SU-DHL-6 (cell line): ENCODE data around the gene TMEM40.

Source experiments
- H2AFZ ChIP-seq: fragments of 200-600 bp; sonication (generic); 2 replicates; pipeline ENCODE4 v1.6.1; 2014; ENCODE audit warnings: low read depth, mild to moderate bottlenecking, moderate library complexity, mixed read lengths, antibody characterized with exemption, low read length; ENCODE audit not compliant: severe bottlenecking
- H3F3A ChIP-seq: fragments of 200-600 bp; shearing (Covaris generic); 2 replicates; pipeline ENCODE4 v1.6.0; 2016; ENCODE audit warnings: antibody characterized with exemption, mild to moderate bottlenecking; ENCODE audit not compliant: insufficient read depth
- H3K27ac ChIP-seq: fragments of 200-600 bp; sonication (generic); 2 replicates; pipeline ENCODE4 v1.5.1; 2016; ENCODE audit warnings: low read depth, mild to moderate bottlenecking, low read length, moderate library complexity, mixed read lengths
- H3K27me3 ChIP-seq: fragments of 200-600 bp; sonication (generic), shearing (Covaris generic); 2 replicates; pipeline ENCODE4 v1.6.0; 2014; ENCODE audit warnings: mild to moderate bottlenecking, low read length
- H3K36me3 ChIP-seq: fragments of 200-600 bp; sonication (generic); 2 replicates; pipeline ENCODE4 v1.6.1; 2014; ENCODE audit warnings: mild to moderate bottlenecking, low read length, mixed read lengths
- H3K4me2 ChIP-seq: fragments of 300-600, 200-600 bp; shearing (Covaris generic), sonication (generic); 2 replicates; pipeline ENCODE4 v1.6.0; 2014; ENCODE audit warnings: low read length, low read depth, mild to moderate bottlenecking; ENCODE audit not compliant: poor library complexity, severe bottlenecking
- H3K4me3 ChIP-seq: fragments of 200-600 bp; sonication (generic); 2 replicates; pipeline ENCODE4 v1.5.1; 2014; ENCODE audit warnings: antibody characterized with exemption, low read length, mild to moderate bottlenecking, mixed read lengths; ENCODE audit not compliant: insufficient read depth, poor library complexity, severe bottlenecking
- H3K79me2 ChIP-seq: fragments of 200-600 bp; sonication (generic); 2 replicates; pipeline ENCODE4 v1.6.1; 2014; ENCODE audit warnings: mild to moderate bottlenecking, low read length, moderate library complexity; ENCODE audit not compliant: insufficient read depth
- H3K9ac ChIP-seq: fragments of 200-600 bp; sonication (generic); 2 replicates; pipeline ENCODE4 v1.7.0; 2014; ENCODE audit warnings: mild to moderate bottlenecking, low read length
- H3K9me2 ChIP-seq: fragments of 200-600 bp; sonication (generic); replicated peaks from 2 replicates; pipeline ENCODE4 v1.6.1; 2014; ENCODE audit warnings: low read length; ENCODE audit not compliant: insufficient read depth
- H3K9me3 ChIP-seq: fragments of 200-600 bp; sonication (generic); 2 replicates; pipeline ENCODE4 v1.6.1; 2014; ENCODE audit warnings: low read length, mixed read lengths; ENCODE audit not compliant: insufficient read depth
- H4K20me1 ChIP-seq: fragments of 200-600 bp; sonication (generic); 2 replicates; pipeline ENCODE4 v1.6.1; 2014; ENCODE audit warnings: low read depth, mild to moderate bottlenecking, antibody characterized with exemption, low read length, moderate library complexity, mixed read lengths
- CTCF ChIP-seq: fragments of 200-600 bp; sonication (generic); IDR thresholded peaks from one replicate; pipeline ENCODE4 v1.5.1; 2017; ENCODE audit warnings: antibody characterized with exemption, mild to moderate bottlenecking, low read length, moderate library complexity; ENCODE audit not compliant: insufficient read depth, poor library complexity, severe bottlenecking
- EZH2phosphoT487 ChIP-seq: fragments of 200-600 bp; sonication (generic), shearing (Covaris generic); conservative IDR thresholded peaks from 2 replicates; pipeline ENCODE4 v1.6.1; 2018; ENCODE audit warnings: mild to moderate bottlenecking, antibody characterized with exemption, low read length, moderate library complexity, mixed read lengths

TMEM40 gene

DNA sequence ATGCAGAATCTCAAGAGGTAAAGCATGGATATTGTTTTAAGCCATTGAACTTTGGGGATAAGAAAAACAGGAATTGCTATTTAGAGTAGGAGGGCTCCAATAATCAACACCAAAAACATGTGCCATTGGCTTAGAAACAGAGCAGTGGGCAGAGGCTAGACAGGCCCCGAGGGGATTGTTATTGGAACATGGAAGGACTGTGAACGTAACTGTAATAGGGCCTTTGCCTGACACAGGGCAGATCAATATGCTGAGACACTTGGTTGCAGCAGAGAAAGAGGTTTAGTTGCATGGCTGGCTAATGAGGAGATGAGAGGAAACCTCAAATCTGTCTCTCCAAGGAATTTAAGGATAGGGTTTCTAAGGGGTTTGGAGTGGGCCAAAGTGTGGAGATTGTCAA, 58.3 kb downstream of the TMEM40 start:
- Histone ChIP-seq H3K9me2 (no peaks in the 10 kb centered on the region), H3K27ac (no peak overlapping the region), H3K36me3 (no peaks in the 10 kb centered on the region), H3K9ac (no peak overlapping the region), H3K4me3 (no peak overlapping the region), H3K79me2 (no peaks in the 10 kb centered on the region), H2AFZ (no peak overlapping the region), H3F3A (no peaks in the 10 kb centered on the region), H3K27me3 (no peaks in the 10 kb centered on the region), H3K9me3 (no peaks in the 10 kb centered on the region), H4K20me1 (no peaks in the 10 kb centered on the region), H3K4me2 (no peak overlapping the region)
- TF ChIP-seq CTCF = no peak
- TF ChIP-seq EZH2phosphoT487 = no peak

DNA sequence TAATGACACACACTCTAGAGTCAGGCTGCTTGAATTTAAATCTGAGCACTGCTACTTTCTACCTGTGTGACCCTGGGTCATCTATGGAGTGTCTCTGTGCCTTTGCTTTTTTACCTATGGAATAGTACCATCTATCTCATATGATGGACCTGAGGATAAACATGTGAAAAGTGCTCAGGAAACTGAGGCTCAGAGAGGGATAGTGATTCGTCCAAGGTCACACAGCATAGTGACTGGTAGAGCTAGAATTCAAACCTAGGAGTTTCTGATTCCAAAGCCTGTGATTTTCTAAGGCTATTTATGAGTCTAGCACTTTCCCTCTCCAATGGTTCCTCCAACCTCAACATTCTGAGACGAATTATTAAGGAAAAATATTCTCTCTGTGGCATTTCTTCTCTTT, 63.1 kb downstream of the TMEM40 start:
- Histone ChIP-seq H3K27ac (no peak overlapping the region), H4K20me1 (no peaks in the 10 kb centered on the region), H3K9me3 (no peaks in the 10 kb centered on the region), H3K4me3 (no peak overlapping the region), H3K27me3 (no peaks in the 10 kb centered on the region), H3K4me2 (no peak overlapping the region), H3K9me2 (no peaks in the 10 kb centered on the region), H3F3A (no peaks in the 10 kb centered on the region), H3K36me3 (no peaks in the 10 kb centered on the region), H3K9ac (no peak overlapping the region), H3K79me2 (no peaks in the 10 kb centered on the region), H2AFZ (no peak overlapping the region)
- TF ChIP-seq CTCF (no peak), EZH2phosphoT487 (no peak)

GRCh38 chr3:12695112-12695511, 63.9 kb downstream of the TMEM40 start:
- Histone ChIP-seq H3K79me2 (no peaks in the 10 kb centered on the region), H3K9me2 (no peaks in the 10 kb centered on the region), H2AFZ (no peak overlapping the region), H3K27me3 (no peaks in the 10 kb centered on the region), H3K4me3 (no peak overlapping the region), H3K4me2 (no peak overlapping the region), H3K36me3 (no peaks in the 10 kb centered on the region), H3K9ac (no peak overlapping the region), H4K20me1 (no peaks in the 10 kb centered on the region), H3K9me3 (no peaks in the 10 kb centered on the region), H3F3A (no peaks in the 10 kb centered on the region), H3K27ac (no peak overlapping the region)
- TF ChIP-seq EZH2phosphoT487 (no peak), CTCF (no peak)

DNA sequence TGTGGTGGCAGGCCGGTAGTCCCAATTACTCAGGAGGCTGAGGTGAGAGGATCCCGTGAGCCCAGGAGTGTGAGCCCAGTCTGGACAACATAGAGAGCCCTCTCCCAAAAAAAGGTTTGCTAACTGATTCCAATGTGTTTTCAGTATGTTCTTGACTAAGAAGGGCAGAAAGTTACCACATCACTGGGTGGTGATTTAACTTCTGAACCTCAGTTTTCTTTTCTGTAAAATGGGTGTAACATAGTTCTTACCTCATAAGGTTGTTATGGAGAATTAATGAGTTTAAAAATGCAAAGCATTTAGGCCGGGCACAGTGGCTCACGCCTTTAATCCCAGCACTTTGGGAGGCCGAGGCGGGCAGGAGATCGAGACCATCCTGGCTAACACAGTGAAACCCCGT, 66.6 kb downstream of the TMEM40 start:
- no peaks in the 10 kb centered on the region for H3K9me2 ChIP-seq
- TF ChIP-seq EZH2phosphoT487 (no peak), CTCF (no peak)
- no peak overlapping the region for H3K9ac ChIP-seq
- H2AFZ ChIP-seq = no peak overlapping the region
- no peak overlapping the region for H3K4me3 ChIP-seq
- H3K4me2 ChIP-seq = no peak overlapping the region
- H3F3A ChIP-seq = no peaks in the 10 kb centered on the region
- no peak overlapping the region for H3K27ac ChIP-seq
- no peaks in the 10 kb centered on the region for H3K36me3 ChIP-seq
- H3K9me3 ChIP-seq = no peaks in the 10 kb centered on the region
- no peaks in the 10 kb centered on the region for H3K27me3 ChIP-seq
- H4K20me1 ChIP-seq = no peaks in the 10 kb centered on the region
- H3K79me2 ChIP-seq = no peaks in the 10 kb centered on the region
